B cell (primary cell): Measurements from ENCODE around the gene OR5AU1. TPM values are rescaled to one million over a fixed set of nuclear protein-coding genes. Genes with fewer than 3 reads are reported as not detected.

Source experiments
- ATAC-seq: fragments of 200-7000 bp; cut with Tn5 transposase; one replicate; pipeline ENCODE4 v1.10.0; 2021; ENCODE audit warnings: low read depth, mild to moderate bottlenecking, moderate number of reproducible peaks, moderate library complexity
- CTCF ChIA-PET: fragments of 350-600 bp; sonication (Branson Sonifier 250); formaldehyde crosslinking; loops from one replicate; lab custom pipeline; 2021; ENCODE audit warnings: antibody characterized with exemption, inconsistent platforms; lab: Charles Lee
- POLR2A ChIA-PET: fragments of 350-600 bp; sonication (Branson Sonifier 250); formaldehyde crosslinking; loops from one replicate; lab custom pipeline; 2021; ENCODE audit warnings: antibody characterized with exemption; lab: Charles Lee
- DNase-seq: peaks from one replicate; pipeline ENCODE4 v3.0.0; 2013
- H2AFZ ChIP-seq: 2 replicates; pipeline ENCODE4 v1.6.1; 2012; ENCODE audit warnings: mild to moderate bottlenecking, low read depth, low read length; ENCODE audit not compliant: insufficient read depth, poor library complexity, severe bottlenecking
- H3K27ac ChIP-seq, 2 donors: 1 replicate in 1 of 2; 2 replicates in 1 of 2; pipeline ENCODE4 v1.5.1; 2012 to 2013; ENCODE audit warnings: low read length in 2 of 2, mild to moderate bottlenecking in 2 of 2, moderate library complexity in 1 of 2
- H3K27me3 ChIP-seq, 4 experiments: fragments of 200-600 bp in 1 of 4; sonication (generic) in 1 of 4; replicated peaks in 1 of 4; 1 replicate in 2 of 4; 2 replicates in 2 of 4; pipeline versions ENCODE4 v1.6.1 to v1.7.0; 2013 to 2016; ENCODE audit warnings: low read length in 3 of 4, mild to moderate bottlenecking in 2 of 4, mixed read lengths in 1 of 4, moderate library complexity in 1 of 4; ENCODE audit not compliant: insufficient read depth in 4 of 4, control insufficient read depth in 3 of 4; ENCODE audit errors: control extremely low read depth in 1 of 4
- H3K36me3 ChIP-seq, 2 experiments: replicated peaks in 1 of 2; 1 replicate in 1 of 2; 2 replicates in 1 of 2; pipeline versions ENCODE4 v1.6.1 to v1.7.1; 2013; ENCODE audit warnings: low read length in 1 of 2; ENCODE audit not compliant: insufficient read depth in 2 of 2, control insufficient read depth in 1 of 2; ENCODE audit errors: control extremely low read depth in 1 of 2, extremely low read depth in 1 of 2
- H3K4me1 ChIP-seq, 2 donors: fragments of 200-600 bp in 1 of 2; sonication (generic) in 1 of 2; 1 replicate in 1 of 2; 2 replicates in 1 of 2; pipeline versions ENCODE4 v1.5.1 to v1.6.1; 2013 to 2017; ENCODE audit warnings: low read length in 2 of 2; ENCODE audit not compliant: control insufficient read depth in 2 of 2, insufficient read depth in 2 of 2
- H3K4me2 ChIP-seq: replicated peaks from 2 replicates; pipeline ENCODE3; 2012; ENCODE audit warnings: mild to moderate bottlenecking, low read depth, low read length; ENCODE audit not compliant: poor library complexity, severe bottlenecking
- H3K4me3 ChIP-seq, 5 experiments: fragments of 200-600 bp in 1 of 5; sonication (generic) in 1 of 5; 1 replicate in 3 of 5; 2 replicates in 2 of 5; pipeline versions ENCODE4 v1.5.1 to v1.7.0; 2011 to 2016; ENCODE audit warnings: low read length in 4 of 5, mild to moderate bottlenecking in 4 of 5, low read depth in 2 of 5, control low read depth in 1 of 5, moderate library complexity in 1 of 5; ENCODE audit not compliant: insufficient read depth in 1 of 5; ENCODE audit errors: control extremely low read depth in 1 of 5, extremely low read depth in 1 of 5
- H3K79me2 ChIP-seq: fragments of 200-600 bp; sonication (generic); one replicate; pipeline ENCODE4 v1.6.0; 2016; ENCODE audit warnings: low read length; ENCODE audit not compliant: control insufficient read depth, insufficient read depth
- H3K9ac ChIP-seq: fragments of 200-600 bp; sonication (generic); 2 replicates; pipeline ENCODE4 v1.6.1; 2017; ENCODE audit warnings: mild to moderate bottlenecking, low read length, moderate library complexity
- H3K9me3 ChIP-seq, 3 donors: one replicate each; pipeline versions ENCODE4 v1.6.1 to v1.7.1; 2013; ENCODE audit warnings: low read length in 2 of 3; ENCODE audit not compliant: control insufficient read depth in 2 of 3, insufficient read depth in 1 of 3; ENCODE audit errors: control extremely low read depth in 1 of 3
- H4K20me1 ChIP-seq: 2 replicates; pipeline ENCODE4 v1.6.0; 2012; ENCODE audit warnings: mild to moderate bottlenecking, low read length; ENCODE audit not compliant: insufficient read depth, control insufficient read depth, poor library complexity, severe bottlenecking
- H3K27ac Mint-ChIP-seq: one replicate; pipeline ENCODE4 v1.8.0; 2021; ENCODE audit warnings: mixed read lengths
- H3K27me3 Mint-ChIP-seq: one replicate; pipeline ENCODE4 v1.8.0; 2021; ENCODE audit warnings: mixed read lengths
- H3K4me1 Mint-ChIP-seq: one replicate; pipeline ENCODE4 v1.8.0; 2021; ENCODE audit warnings: mixed read lengths
- H3K4me3 Mint-ChIP-seq: one replicate; pipeline ENCODE4 v1.8.0; 2021; ENCODE audit warnings: mixed read lengths
- H3K9me3 Mint-ChIP-seq: one replicate; pipeline ENCODE4 v1.8.0; 2022; ENCODE audit warnings: mixed read lengths; ENCODE audit not compliant: insufficient read depth
- EZH2 ChIP-seq: IDR thresholded peaks from 2 replicates; pipeline ENCODE4 v1.6.1; 2012; ENCODE audit warnings: borderline replicate concordance, low read depth, mild to moderate bottlenecking, moderate library complexity, low read length; ENCODE audit not compliant: insufficient read depth, poor library complexity, severe bottlenecking
- WGBS: methylation state at CpG from one replicate; pipeline ENCODE4 v1.1.5; 2013; ENCODE audit warnings: missing lambda C conversion rate; ENCODE audit not compliant: insufficient coverage; 5-methylcytosine and 5-hydroxymethylcytosine counted together
- intact Hi-C: fragments of 100-400 bp; cut with micrococcal nuclease; formaldehyde crosslinking; loops from one replicate; pipeline ENCODE4 v1.10.0; 2022
- polyA plus RNA-seq: library from polyadenylated mRNA; depleted of rRNA; stranded (reverse); fragments of >200 nt; gene quantifications from 2 replicates; pipeline ENCODE4 v1.2.3, GENCODE V29; 2012
- total RNA-seq, 2 donors: library from RNA; stranded (reverse); fragments of 120-200 nt in 1 of 2; gene quantifications; 1 replicate in 1 of 2; 2 replicates in 1 of 2; pipeline versions ENCODE4 v1.2.3 to v1.2.4, GENCODE V29; 2013 to 2022
- TF ChIP-seq, protein P1 (sequence below): fragments of 200-600 bp; IDR thresholded peaks from one replicate; pipeline ENCODE4 v1.8.0; 2022; ENCODE audit warnings: antibody characterized with exemption, mild to moderate bottlenecking

Gene OR5AU1
- total and polyA plus RNA-seq, 2 donors (not counting 1 experiment from before 2014, with no cell fraction given): not detected

GRCh38 chr14:21133901-21134300 lies 22.0 kb downstream of the OR5AU1 start:
- no CpG with 5 or more reads among the region's 1 CpG for WGBS
- ChIA-PET POLR2A (no interaction called here), CTCF (interaction anchor here (1.1 to 2.2 kb wide), 3 partner anchors 8 to 119 kb away, joined by 3 to 9 read pairs (median 5); no protein-coding TSS in a partner anchor)
- DNase-seq (no peak), ATAC-seq (no peak)
- Histone ChIP-seq H4K20me1 (no peaks in the 10 kb centered on the region), H3K4me2 (no peak overlapping the region), H2AFZ (no peak overlapping the region), H3K4me1 (no peaks in the 10 kb centered on the region), H3K36me3 (no peaks in the 10 kb centered on the region), H3K9ac (no peak overlapping the region), H3K27me3 (no peaks in the 10 kb centered on the region), H3K79me2 (no peaks in the 10 kb centered on the region), H3K9me3 (no peaks in the 10 kb centered on the region), H3K27ac (no peak overlapping the region), H3K4me3 (no peak overlapping the region)
- no peak overlapping the region for H3K27ac Mint-ChIP-seq
- H3K4me1 Mint-ChIP-seq: no peaks in the 10 kb centered on the region
- peaks cover 10% of the 10 kb centered on the region for H3K27me3 Mint-ChIP-seq
- no peak for TF ChIP-seq EZH2
- TF ChIP-seq, protein P1, sequence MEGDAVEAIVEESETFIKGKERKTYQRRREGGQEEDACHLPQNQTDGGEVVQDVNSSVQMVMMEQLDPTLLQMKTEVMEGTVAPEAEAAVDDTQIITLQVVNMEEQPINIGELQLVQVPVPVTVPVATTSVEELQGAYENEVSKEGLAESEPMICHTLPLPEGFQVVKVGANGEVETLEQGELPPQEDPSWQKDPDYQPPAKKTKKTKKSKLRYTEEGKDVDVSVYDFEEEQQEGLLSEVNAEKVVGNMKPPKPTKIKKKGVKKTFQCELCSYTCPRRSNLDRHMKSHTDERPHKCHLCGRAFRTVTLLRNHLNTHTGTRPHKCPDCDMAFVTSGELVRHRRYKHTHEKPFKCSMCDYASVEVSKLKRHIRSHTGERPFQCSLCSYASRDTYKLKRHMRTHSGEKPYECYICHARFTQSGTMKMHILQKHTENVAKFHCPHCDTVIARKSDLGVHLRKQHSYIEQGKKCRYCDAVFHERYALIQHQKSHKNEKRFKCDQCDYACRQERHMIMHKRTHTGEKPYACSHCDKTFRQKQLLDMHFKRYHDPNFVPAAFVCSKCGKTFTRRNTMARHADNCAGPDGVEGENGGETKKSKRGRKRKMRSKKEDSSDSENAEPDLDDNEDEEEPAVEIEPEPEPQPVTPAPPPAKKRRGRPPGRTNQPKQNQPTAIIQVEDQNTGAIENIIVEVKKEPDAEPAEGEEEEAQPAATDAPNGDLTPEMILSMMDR: no peak
- no peak overlapping the region for H3K4me3 Mint-ChIP-seq
- no peaks in the 10 kb centered on the region for H3K9me3 Mint-ChIP-seq
- intact Hi-C loops: loop anchor here (10.0 kb wide), 1 partner anchor 421 kb away; no protein-coding TSS in a partner anchor

DNA sequence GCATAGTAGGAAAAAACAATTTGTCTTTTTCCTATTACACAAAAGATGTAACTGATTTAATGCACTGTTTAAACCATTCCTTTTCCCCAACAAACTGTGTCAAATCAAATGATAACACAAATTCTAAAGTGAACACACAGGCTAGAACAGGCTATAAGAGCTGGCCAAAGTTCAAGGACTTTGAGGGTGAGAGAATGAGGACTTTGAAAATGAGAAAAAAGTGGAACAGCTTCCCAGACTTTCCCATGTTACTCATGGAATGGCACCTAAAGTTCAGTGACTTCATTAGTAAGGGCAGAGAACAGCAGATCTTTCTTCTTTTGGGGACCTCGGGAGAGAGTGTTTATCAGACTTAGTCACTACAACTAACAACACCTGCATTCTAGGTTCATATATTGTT lies 32.4 kb downstream of the OR5AU1 start:
- POLR2A ChIA-PET: no interaction called here
- CTCF ChIA-PET: interaction anchor here (1.9 to 2.3 kb wide), 2 partner anchors 11 to 18 kb away, joined by 7 to 9 read pairs; no protein-coding TSS in a partner anchor
- intact Hi-C loops: no loop called here

More for the DNA sequence above, 32.4 kb downstream of the OR5AU1 start:
- H3K4me3 Mint-ChIP-seq: no peak overlapping the region
- no CpG with 5 or more reads among the region's 1 CpG for WGBS
- peaks cover 58% of the 10 kb centered on the region for H3K27me3 Mint-ChIP-seq
- ATAC-seq: no peak
- H3K4me1 ChIP-seq: no peaks in the 10 kb centered on the region
- peaks cover 4% of the 10 kb centered on the region for H3K9me3 Mint-ChIP-seq
- no peak for DNase-seq
- H2AFZ ChIP-seq: no peak overlapping the region
- no peak overlapping the region for H3K27ac Mint-ChIP-seq
- H3K9me3 ChIP-seq: peaks cover 3 to 8% (median 8%) of the 10 kb centered on the region in 3 donors
- no peaks in the 10 kb centered on the region for H3K79me2 ChIP-seq
- no peak overlapping the region for H3K4me2 ChIP-seq
- no peak overlapping the region for H3K4me3 ChIP-seq
- H3K27me3 ChIP-seq: peaks cover 0 to 13% (median 8%) of the 10 kb centered on the region in 4 experiments
- no peaks in the 10 kb centered on the region for H3K36me3 ChIP-seq
- no peak overlapping the region for H3K9ac ChIP-seq
- H3K27ac ChIP-seq: no peak overlapping the region
- no peaks in the 10 kb centered on the region for H4K20me1 ChIP-seq
- no peaks in the 10 kb centered on the region for H3K4me1 Mint-ChIP-seq
- TF ChIP-seq, protein P1: no peak
- no peak for TF ChIP-seq EZH2
